OCI-LY3 (cell line): ENCODE results near the gene DLD.

Experiments used
- EZH2phosphoT487 ChIP-seq: fragments of 200-600 bp; shearing (Covaris generic); IDR thresholded peaks from 2 replicates; pipeline ENCODE4 v1.6.1; 2018; ENCODE audit warnings: antibody characterized with exemption, mixed run types, low read depth
- TF ChIP-seq, protein P1 (sequence below): fragments of 200-600, 300-600 bp; sonication (generic); IDR thresholded peaks from 2 replicates; pipeline ENCODE4 v1.5.1; 2014; ENCODE audit warnings: antibody characterized with exemption, low read length, low read depth

GRCh38 chr7:107914831-107915230 lies 23.8 kb downstream of the DLD start:
- TF ChIP-seq, protein P1, sequence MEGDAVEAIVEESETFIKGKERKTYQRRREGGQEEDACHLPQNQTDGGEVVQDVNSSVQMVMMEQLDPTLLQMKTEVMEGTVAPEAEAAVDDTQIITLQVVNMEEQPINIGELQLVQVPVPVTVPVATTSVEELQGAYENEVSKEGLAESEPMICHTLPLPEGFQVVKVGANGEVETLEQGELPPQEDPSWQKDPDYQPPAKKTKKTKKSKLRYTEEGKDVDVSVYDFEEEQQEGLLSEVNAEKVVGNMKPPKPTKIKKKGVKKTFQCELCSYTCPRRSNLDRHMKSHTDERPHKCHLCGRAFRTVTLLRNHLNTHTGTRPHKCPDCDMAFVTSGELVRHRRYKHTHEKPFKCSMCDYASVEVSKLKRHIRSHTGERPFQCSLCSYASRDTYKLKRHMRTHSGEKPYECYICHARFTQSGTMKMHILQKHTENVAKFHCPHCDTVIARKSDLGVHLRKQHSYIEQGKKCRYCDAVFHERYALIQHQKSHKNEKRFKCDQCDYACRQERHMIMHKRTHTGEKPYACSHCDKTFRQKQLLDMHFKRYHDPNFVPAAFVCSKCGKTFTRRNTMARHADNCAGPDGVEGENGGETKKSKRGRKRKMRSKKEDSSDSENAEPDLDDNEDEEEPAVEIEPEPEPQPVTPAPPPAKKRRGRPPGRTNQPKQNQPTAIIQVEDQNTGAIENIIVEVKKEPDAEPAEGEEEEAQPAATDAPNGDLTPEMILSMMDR, result no peak
- no peak for TF ChIP-seq EZH2phosphoT487
